WERI-Rb-1 (cell line): ENCODE results near the gene F2RL1.
"Not testable (repeated sequence)": the region's sequence is repeated elsewhere in the genome, so short reads cannot be mapped to it uniquely, and the experiment has no call there.

Experiments
- DNase-seq: peaks from one replicate; pipeline ENCODE4 v3.0.0-alpha.2; 2020
- H3K27ac ChIP-seq: fragments of 250-450 bp; sonication (Bioruptor Pico); 2 replicates; pipeline ENCODE4 v1.5.1; 2020; ENCODE audit warnings: mild to moderate bottlenecking, moderate library complexity
- H3K27me3 ChIP-seq: fragments of 250-450 bp; sonication (Bioruptor Pico); 2 replicates; pipeline ENCODE4 v1.5.1; 2021; ENCODE audit warnings: mild to moderate bottlenecking, low read depth, moderate library complexity; ENCODE audit not compliant: insufficient read depth, severe bottlenecking
- H3K36me3 ChIP-seq: fragments of 250-450 bp; sonication (Bioruptor Pico); 2 replicates; pipeline ENCODE4 v1.5.1; 2020; ENCODE audit warnings: mild to moderate bottlenecking, moderate library complexity
- H3K4me3 ChIP-seq: 2 replicates; pipeline ENCODE4 v1.5.1; 2011; ENCODE audit warnings: low read depth, mild to moderate bottlenecking, control low read depth, low read length
- H3K9me3 ChIP-seq: fragments of 250-450 bp; sonication (Bioruptor Pico); 2 replicates; pipeline ENCODE4 v1.5.1; 2021; ENCODE audit warnings: mild to moderate bottlenecking, moderate library complexity; ENCODE audit not compliant: severe bottlenecking
- CTCF ChIP-seq: IDR thresholded peaks from 2 replicates; pipeline ENCODE4 v1.5.1; 2011; ENCODE audit warnings: low read depth, mild to moderate bottlenecking, control low read depth, inconsistent platforms, low read length

F2RL1 gene

GRCh38 chr5:76855961-76856360 is 37.1 kb downstream of the F2RL1 start:
- no peak overlapping the region for H3K4me3 ChIP-seq
- no peaks in the 10 kb centered on the region for H3K36me3 ChIP-seq
- H3K9me3 ChIP-seq: no peaks in the 10 kb centered on the region
- no peak for TF ChIP-seq CTCF
- no peaks in the 10 kb centered on the region for H3K27me3 ChIP-seq
- H3K27ac ChIP-seq: no peak overlapping the region
- no peak for DNase-seq

- H3K27ac ChIP-seq, H3K4me3 ChIP-seq, H3K9me3 ChIP-seq, H3K36me3 ChIP-seq, DNase-seq, H3K27me3 ChIP-seq: not testable (repeated sequence)
Observed at GRCh38 chr5:76856800-76857199, 38.0 kb downstream of the F2RL1 start.

DNA sequence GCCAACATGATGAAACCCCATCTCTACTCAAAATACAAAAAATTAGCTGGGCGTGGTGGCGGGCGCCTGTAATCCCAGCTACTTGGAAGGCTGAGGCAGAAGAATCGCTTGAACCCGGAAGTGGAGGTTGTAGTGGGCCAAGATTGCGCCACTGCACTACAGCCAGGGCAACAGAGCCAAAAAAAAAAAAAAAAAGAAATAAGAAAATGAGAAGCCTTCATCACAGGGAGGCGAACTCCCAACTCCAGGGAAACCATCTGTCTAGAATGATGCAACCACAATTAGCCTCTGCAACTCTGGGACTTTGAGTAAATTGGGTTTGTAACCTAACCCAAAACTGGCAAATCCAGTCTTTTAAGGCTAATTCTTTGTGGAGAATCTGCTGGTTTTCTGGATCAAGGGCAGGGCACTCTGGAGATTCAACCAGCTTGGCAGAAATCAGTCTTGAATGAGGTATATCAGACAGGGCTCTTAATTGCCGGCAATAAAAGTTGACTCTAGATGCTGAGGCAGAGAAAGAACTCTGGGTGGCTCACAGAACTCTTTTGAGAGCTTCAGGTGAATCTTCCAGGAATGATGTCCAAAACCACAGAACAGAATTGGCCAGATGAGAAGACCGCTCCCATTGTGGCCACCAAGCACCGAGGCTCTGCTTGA is 40.9 kb downstream of the F2RL1 start:
- Histone ChIP-seq H3K9me3 (no peaks in the 10 kb centered on the region), H3K27ac (no peak overlapping the region), H3K4me3 (no peak overlapping the region), H3K27me3 (no peaks in the 10 kb centered on the region), H3K36me3 (no peaks in the 10 kb centered on the region)
- no peak for TF ChIP-seq CTCF
- no peak for DNase-seq

DNA sequence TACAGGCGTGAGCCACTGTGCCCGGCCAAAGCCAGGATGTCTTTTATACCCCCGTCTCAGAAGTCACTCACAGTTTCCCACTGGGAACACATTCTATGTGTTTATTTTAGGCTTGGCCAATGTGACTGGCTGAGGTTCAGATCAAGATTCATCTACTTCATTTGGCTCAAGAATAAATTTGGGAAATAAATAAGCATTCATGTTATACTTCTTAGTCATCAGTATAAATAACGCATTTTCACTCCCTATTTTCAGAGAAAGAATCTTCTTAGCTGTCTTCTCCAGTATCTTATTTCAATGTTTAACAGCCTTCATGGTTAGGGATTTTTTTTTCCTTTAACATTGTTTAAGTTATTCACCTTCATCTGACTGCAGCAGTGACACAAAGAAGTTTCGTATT is 42.8 kb downstream of the F2RL1 start:
- Histone ChIP-seq H3K9me3 (no peaks in the 10 kb centered on the region), H3K4me3 (no peak overlapping the region), H3K36me3 (no peaks in the 10 kb centered on the region), H3K27me3 (no peaks in the 10 kb centered on the region), H3K27ac (no peak overlapping the region)
- no peak for TF ChIP-seq CTCF
- DNase-seq: no peak

GRCh38 chr5:76863001-76863400 is 44.2 kb downstream of the F2RL1 start:
- TF ChIP-seq CTCF: no peak
- H3K27ac ChIP-seq: no peak overlapping the region
- no peaks in the 10 kb centered on the region for H3K36me3 ChIP-seq
- no peak for DNase-seq
- H3K4me3 ChIP-seq: no peak overlapping the region
- H3K9me3 ChIP-seq: no peaks in the 10 kb centered on the region
- H3K27me3 ChIP-seq: no peaks in the 10 kb centered on the region

DNA sequence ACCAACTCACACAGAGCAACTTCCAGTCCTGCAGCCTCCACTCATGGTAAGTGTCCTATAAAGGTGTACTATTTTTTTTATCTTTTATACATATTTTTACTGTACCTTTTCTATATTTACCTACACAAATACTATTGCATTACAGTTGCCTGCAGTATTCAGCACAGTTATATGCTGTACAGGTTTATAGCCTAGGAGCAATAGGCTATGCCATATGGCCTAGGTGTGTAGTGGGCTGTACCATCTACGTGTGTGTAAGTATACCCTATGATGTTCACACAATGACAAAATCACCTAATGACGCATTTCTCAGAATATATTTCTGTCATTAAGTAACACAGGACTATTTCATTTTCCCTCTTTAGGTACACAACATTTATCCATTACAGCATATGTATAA is 47.7 kb downstream of the F2RL1 start:
- DNase-seq: no peak
- Histone ChIP-seq H3K9me3 (no peaks in the 10 kb centered on the region), H3K36me3 (no peaks in the 10 kb centered on the region), H3K27ac (no peak overlapping the region), H3K4me3 (no peak overlapping the region), H3K27me3 (no peaks in the 10 kb centered on the region)
- no peak for TF ChIP-seq CTCF
